Prostate gland (tissue), 2 donors: ENCODE measurements around the gene NUAK2.

Experiments used
- POLR2A ChIP-seq: fragments of 450-650 bp; IDR thresholded peaks from one replicate; pipeline ENCODE4 v1.6.1; 2016; ENCODE audit warnings: antibody characterized with exemption, mild to moderate bottlenecking
- POLR2AphosphoS5 ChIP-seq: sonication (generic); formaldehyde crosslinking; IDR thresholded peaks from one replicate; pipeline ENCODE4 v1.6.1; 2017; ENCODE audit warnings: antibody characterized with exemption
- TF ChIP-seq, protein P1 (sequence below), 4 experiments: fragments of 200-600 bp in 2 of 4; fragments of 450-650 bp in 2 of 4; sonication (generic) in 2 of 4; IDR thresholded peaks; 1 replicate in 3 of 4; 2 replicates in 1 of 4; pipeline ENCODE4 v1.5.1; 2016 to 2019; ENCODE audit warnings: antibody characterized with exemption in 4 of 4, mild to moderate bottlenecking in 2 of 4, moderate library complexity in 2 of 4

GRCh38 chr1:205332015-205332791 is 10.7 kb upstream of the NUAK2 start:
- TF ChIP-seq, protein P1, sequence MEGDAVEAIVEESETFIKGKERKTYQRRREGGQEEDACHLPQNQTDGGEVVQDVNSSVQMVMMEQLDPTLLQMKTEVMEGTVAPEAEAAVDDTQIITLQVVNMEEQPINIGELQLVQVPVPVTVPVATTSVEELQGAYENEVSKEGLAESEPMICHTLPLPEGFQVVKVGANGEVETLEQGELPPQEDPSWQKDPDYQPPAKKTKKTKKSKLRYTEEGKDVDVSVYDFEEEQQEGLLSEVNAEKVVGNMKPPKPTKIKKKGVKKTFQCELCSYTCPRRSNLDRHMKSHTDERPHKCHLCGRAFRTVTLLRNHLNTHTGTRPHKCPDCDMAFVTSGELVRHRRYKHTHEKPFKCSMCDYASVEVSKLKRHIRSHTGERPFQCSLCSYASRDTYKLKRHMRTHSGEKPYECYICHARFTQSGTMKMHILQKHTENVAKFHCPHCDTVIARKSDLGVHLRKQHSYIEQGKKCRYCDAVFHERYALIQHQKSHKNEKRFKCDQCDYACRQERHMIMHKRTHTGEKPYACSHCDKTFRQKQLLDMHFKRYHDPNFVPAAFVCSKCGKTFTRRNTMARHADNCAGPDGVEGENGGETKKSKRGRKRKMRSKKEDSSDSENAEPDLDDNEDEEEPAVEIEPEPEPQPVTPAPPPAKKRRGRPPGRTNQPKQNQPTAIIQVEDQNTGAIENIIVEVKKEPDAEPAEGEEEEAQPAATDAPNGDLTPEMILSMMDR (IDR thresholded peaks at IDR 0.05): no peak
- TF ChIP-seq POLR2A: no peak
- no peak for TF ChIP-seq POLR2AphosphoS5
